HG02852 (cell line): ENCODE measurements around the gene DSTN.

Experiments used
- ATAC-seq: cut with Tn5 transposase; IDR thresholded peaks from one replicate; pipeline ENCODE4 v1.9.1; 2021; ENCODE audit warnings: mild to moderate bottlenecking, moderate library complexity; ENCODE audit not compliant: unreplicated experiment

Gene DSTN

DNA sequence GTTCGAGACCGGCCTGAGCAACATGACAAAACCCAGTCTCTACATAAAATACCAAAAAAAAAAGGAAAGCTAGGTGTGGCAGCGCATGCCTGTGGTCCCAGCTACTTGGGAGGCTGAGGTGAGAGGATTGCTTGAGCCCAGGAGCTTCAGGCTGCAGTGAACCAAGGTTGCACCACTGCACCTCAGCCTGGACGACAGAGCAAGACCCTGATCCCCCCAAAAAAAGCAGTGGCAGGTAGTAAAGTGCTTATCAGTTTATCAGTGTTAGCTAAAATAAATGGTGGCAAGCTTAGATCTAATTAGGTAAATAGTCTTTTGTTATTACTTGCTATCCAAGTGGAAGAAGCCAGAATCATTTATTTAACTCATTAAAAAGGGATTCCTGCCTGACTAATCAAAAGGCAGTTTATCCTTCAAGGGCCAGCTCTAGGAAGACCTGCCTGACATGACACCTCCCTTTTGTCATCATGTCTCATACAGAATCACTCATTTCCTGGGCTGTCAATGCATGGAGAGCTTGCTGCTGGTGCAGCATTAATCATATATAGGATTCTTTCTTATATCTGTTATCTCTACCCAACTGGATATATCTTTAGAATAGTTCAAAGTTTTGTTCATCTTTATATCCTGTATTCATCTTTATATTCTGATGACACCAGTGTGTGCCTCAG is 9.6 kb downstream of the DSTN start:
- no peak for ATAC-seq

DNA sequence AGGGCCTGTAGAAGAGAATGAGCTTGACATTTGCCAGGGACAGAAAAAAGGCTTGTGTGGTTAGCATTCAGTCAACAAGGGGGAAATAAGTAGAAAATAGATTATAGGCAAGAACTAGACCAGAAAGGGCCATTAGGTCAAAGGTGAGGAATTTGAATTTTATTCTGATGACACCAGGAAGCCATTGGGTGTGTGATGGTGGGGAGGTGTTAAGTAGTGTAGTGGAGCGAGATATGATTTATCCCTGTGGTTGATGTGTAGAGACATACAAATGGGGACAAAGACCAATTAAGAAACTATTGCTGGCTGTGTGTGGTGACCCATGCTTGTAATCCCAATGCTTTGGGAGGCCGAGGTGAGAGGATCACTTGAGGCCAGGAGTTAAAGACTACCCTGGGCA is 11.0 kb downstream of the DSTN start:
- ATAC-seq: no peak

DNA sequence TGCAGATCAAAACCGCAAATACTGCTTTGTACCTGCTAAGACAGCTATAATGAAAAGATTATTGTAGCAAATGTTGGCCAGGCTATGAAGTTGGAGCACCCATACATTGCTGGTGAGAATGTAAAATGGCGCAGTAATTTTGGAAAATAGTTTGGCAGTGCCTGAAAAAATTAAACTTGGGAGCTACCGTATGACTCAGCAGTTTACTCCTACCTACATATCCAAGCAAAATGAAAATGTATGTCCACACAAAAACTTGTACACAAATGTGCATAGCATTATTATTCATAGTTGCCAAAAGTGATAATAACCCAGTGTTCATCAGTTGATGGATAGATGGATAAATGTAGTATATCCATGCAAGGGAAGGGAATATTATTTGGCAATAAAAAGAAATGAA is 13.3 kb downstream of the DSTN start:
- ATAC-seq: no peak

DNA sequence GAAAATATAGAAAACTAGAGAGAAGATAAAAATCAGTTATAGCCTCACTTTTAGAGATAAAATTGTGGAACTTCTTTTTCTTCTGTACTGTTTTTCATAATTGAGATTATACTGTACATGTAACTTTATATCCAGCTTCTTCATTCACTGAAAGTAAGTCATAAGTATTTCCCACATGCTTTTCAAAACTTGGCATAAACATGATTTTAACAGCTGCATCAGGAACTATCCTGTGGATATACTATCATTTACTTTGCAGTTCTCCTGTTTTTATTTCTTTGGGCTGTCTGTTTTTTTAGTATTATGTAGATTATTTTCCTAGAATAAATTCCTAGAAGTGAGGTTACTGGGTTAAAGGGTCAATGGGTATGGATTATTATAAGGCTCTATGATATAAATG is 14.8 kb downstream of the DSTN start:
- no peak for ATAC-seq

DNA sequence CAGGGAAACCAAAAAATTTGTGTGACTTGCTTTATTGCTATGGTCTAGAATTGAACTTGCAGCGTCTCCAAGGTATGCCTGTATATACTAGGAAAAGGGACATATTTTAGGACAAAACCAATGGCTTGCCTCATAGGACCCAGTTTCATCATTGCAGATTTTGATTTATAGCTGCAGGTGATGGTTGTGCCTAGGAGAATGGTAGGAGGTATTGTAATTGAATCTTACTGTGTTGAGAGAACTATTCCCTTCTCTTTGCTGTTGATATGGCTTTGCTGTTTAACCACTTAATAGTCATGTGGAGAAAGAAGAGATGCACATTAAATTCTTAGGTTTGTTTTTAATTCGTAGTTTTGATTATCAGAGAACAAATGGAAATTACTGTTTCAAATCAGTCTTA is 16.4 kb downstream of the DSTN start:
- no peak for ATAC-seq

DNA sequence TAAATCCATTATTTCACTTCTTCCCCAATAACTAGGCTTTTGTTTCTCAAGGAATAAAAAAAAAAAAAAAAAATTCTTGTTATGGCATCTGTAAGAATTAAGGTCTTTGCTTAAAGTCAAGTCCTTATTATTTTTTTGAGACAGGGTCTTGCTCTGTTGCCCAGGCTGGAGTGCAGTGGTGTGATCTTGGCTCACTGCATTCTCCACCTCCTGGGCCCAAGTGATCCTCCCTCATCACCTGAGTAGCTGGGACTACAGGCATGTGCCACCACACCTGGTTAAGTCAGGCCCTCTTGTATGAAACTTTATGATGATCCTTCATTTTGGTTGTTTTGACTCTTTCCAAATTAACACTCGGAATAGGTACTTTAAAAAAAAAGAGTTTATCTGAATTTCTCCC is 17.3 kb downstream of the DSTN start:
- no peak for ATAC-seq

DNA sequence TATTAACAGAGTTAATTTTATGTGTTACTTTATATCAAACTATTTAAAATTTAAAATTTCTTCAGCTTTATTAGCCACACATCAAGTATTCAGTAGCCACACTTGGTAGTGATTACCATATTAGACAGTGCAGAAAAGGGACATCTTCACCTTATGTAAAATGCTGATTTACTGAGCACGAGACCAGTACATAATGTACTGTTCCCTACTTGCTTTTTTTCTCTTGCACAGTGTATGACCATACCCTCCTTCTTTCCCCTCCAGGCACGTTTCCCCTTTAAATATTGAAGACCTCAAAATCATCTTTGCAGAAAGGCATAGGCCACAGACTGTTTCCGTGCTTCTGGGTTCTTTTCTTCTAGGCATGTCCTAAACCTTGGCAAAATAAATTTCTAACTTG is 17.9 kb downstream of the DSTN start:
- ATAC-seq: no peak

DNA sequence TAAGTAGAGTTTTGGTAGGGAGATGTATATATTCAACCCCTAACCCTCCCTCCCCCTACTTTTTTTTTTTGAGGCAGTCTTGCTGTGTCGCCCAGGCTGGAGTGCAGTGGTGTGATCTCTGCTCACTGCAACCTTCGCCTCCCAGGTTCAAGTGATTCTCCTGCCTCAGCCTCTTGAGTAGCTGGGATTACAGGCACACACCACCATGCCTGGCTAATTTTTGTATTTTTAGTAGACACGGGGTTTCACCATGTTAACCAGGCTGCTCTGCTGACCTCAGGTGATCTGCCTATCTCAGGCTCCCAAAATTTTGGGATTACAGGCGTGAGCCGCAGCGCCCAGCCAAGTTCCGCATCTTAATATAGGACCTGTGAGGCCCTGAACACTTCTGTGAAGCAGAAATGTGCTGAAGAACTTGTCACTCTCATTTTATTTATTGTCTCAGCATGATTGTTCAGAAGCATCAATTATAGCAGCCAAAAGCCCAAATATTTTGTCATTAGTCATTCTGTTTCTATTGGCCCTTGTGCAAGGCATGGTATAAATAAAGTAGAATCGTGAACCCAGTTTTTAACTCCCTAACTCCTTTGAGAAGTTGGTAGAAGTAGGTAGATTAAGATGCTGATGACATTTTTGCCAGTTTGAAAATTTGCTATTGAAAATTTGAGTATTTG is 19.4 kb downstream of the DSTN start:
- ATAC-seq: no peak

DNA sequence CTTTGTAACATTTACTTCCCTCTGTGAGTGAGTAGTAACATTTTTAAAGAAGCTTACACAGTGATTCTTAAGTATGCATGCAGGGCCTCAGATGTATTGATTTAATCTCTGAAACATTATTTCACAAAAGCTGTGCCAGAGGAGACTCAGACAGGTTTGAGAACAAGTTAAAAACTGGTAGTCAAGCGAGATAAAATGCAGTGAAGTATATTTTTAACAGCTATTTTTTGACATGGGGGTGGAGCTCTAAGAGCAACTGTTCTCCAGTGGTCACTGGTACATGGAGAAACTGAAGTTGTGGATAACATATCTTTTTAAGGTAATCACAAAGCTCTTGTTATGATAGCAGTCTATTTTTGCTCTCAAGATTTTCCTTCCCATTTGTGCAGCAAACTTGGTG is 20.4 kb downstream of the DSTN start:
- no peak for ATAC-seq

DNA sequence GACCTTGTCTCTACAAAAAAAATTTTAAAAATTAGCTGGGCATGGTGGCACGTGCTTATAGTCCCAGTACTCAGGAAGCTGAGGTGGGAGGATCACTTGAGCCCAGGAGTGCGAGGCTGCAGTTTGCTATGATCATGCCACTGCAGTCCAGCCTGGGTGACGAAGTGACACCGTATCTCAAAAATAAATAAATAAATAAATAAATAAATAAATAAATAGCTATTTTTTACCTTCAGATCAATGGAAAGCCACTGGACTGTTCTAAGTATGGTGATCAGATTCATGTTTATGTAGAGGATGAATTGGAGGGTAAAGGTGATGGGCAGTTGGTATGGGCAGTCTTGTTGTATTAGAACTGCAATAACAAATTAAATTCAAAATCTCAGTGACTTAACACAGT is 24.0 kb downstream of the DSTN start:
- no peak for ATAC-seq

DNA sequence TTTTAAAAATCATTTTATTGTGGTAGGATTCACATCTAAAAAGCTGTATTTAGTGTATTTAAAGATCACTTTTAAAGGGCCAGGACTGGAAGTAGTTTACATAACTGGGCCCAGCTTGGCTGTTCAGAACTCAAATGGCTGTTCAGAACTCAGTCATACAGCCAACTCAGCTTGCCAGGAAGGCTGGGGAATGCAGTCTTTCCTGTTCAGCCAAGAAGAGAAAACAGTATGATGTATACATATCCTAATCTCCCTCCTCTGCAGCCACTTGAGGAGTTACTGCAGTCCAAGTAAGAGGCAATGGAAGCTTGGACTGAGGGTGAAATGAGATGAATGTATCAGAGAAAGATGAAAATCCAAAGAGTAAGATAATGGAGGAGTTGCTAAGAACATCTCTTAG is 24.6 kb downstream of the DSTN start:
- no peak for ATAC-seq

DNA sequence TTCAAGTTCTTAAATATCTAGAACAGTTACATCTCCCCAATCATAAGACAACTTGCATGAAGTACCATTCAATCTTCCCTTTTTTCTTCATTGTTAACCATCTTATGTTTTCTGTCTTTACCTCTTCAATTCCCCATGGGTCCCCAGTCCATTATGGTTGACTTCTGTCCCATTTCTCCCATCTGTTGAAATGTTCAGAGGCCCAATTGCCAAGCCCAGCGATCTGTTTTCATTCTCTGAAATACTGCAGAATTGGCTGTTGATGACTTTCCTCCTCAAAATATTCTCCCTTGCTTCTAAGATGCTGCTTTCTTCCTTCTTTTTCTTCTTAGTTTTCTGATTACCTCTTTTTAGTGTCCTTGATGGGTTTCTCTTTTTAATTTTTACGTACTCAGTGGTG is 26.0 kb downstream of the DSTN start:
- no peak for ATAC-seq

DNA sequence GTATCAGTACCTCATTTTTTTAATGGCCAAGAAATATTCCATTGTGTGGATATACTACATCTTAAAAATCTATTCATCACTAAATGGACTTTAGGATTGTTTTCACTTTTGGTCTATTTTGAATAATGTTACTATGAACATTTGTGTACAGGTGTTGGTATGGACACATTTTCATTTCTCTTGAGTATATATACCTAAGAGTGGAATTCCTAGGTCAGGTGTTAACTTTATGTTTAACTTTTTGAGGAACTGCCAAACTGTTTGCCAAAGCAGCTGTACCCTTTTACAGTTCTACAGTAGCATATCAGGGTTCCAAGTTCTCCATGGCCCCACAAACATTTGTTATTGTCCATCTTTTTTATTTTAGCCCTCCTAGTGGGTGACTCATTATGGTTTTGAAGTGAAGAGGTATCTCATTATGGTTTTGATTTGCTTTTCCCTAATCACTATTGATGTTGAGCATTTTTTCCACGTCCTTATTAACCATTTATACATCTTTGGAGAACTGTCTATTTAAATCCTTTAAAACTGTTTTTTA is 28.2 kb downstream of the DSTN start:
- ATAC-seq: no peak

DNA sequence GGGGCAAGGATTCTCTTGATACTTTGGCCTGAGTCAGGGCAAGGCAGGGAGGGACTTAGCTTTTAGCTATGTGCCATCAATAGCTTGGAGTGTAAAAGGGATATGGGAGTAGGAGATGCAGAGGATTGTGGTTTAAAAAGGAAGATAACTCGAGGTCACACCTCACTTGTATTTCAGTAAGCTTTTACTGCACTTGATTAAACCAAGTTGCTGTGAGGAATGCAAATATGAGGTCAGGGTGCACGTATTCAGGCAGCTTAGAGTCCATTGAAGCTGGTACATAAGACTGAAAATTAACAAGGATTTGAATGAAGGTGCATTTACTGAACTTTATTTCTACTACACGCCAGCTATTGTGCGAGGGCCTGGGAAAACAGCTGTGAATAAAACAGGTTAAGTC is 32.1 kb downstream of the DSTN start:
- ATAC-seq: no peak

DNA sequence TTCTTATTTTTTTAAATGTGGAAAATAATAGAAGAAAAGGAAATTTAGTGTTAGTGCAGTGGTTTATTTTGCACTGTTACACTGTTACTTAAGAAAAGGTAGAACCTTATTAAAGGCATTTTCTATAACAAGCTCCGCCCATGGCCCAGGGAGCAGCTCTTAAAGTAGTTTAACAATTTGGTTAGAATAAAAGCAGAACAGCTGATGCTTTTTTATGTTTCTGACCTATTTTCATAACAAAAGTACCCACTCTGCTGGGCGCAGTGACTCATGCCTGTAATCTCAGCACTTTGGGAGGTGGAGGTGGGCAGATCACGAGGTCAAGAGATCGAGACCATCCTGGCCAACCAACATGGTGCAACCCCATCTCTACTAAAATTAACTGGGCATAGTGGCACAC is 32.6 kb downstream of the DSTN start:
- no peak for ATAC-seq

DNA sequence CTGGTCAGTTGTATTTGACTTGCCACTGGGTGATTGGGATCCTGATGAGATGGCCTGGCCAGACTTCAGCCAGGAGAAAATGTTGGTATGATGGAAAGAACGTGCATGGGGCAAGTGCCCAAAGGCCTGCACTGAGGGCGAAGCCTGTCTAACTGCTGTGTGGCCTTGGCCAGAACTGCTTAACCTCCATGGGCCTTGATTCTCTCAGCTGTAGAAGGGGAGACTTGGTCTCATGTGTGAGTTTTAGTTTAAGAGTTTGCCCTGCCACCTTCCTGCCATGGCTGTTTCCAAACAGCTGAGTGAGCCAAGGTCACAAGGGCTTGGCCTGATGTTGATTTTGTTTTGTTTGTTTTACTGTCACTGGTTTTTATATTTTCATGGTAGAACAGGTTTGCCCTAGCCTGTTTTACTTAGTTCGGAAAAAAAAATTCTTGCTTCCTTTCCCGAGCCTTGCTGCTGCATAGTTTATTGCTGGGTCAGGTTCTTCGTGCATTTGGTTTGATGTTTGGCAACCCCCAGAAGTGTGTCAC is 35.3 kb downstream of the DSTN start:
- no peak for ATAC-seq

DNA sequence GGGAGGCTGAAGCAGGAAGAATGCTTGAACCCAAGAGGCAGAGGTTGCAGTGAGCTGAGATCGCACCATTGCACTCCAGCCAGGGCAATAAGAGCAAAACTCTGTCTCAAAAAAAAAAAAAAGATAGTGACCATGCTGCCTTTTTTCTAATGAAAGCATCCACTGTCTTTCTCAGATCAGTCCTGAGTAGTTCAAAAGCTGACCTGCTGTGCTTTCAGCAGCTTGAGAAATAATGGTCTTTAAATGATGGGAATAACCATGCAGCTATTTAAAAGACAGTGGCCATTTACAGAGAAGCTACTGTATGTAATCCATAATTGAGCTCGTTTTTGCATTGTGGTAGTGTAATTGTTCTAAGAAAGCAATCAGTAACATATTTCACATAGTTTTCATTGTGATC is 36.1 kb downstream of the DSTN start:
- no peak for ATAC-seq

DNA sequence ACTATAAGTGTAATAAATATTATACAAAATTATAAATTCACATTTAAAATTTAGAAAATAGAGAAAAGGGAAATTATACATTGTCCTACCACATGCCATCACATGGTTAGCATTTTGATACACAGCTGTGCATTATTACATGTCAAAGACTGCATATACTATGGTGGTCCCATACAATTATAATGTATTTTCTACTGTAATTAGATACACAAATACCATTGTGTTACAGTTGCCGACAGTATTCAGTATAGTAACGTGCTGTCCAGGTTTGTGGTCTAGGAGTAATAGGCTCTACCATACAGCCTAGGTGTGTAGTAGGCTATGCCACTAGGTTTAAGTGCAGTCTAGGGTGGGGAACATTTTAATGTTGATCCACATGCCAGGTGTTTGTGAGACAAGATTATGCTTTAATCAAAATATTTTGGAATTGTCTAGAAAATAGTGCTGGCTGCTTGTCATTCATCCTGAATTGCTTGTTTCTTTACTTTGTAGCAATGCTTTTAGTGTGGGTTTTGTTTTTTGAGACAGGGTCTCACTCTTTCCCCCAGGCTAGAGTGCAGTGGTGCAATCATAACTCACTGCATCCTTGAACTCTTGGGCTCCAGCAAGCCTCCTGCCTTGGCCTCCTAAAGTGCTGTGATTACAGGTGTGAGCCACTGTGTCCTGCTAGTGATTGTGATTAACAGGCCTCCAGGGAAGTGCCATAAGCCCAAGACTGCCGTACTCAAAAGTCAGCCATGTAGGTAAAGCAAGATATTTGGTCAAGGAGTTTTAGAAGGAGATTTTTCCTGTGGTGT is 39.0 kb downstream of the DSTN start:
- ATAC-seq: no peak

DNA sequence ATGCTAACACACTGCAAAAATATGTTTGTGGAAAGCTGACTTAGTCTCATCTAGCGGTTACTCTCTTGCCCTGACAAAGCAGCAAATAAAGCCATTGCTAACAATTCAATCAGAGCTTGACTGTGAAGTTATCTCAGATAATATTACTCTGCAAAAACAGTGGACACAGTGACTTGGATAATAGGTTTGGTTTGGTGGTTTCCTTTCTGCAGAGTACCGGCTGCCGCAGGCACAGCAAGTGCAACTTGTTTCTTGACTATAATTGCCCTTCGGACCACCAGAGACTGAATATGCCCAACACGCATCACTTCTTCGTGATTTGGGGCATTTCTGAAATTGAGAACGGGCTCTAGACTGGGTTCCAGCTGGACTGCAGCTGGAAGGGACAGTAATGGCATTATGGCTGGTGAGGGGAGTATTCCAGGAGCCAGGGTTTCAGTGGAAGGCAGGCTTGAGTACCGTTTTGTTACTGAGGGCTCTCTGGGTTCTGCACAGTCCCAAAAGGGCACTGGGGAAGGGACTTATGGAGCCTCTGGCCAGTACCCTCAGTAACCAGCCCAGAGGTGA is 40.0 kb downstream of the DSTN start:
- no peak for ATAC-seq

DNA sequence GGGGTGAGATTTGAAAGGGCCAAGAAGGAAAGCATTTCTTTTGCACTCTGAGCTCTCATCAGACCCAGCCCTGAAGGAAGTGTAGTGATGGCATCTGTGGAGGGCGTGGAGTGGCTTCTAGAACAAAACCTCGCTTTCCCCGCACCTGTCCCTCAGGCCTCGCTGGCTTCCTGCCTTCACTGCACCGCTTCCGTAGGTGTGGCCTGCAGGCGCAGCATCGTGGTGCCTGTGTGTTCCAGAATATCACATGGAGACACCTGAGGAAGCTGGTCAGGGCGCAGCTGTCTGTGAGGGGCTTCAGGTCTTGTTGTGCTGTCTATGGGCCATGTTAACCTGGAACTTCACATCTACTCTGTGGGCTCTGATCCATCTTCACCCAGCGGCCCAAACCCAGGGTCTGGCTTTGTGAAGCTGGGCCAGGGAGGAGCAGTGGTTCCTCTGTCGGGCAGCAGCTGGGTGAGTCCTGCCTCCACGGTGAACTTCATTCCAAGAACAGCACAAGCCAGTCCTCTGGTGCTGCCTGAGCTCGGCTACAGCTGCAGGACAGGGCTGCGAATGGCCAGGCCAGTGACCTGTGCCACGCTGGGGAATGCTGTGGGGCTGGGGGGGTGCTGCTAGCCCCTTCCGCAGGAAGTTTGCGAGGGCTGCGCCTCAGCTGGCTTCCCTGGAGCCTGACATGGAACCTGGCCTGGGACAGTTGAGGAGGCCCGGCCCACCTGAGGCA is 40.9 kb downstream of the DSTN start:
- ATAC-seq: no peak

DNA sequence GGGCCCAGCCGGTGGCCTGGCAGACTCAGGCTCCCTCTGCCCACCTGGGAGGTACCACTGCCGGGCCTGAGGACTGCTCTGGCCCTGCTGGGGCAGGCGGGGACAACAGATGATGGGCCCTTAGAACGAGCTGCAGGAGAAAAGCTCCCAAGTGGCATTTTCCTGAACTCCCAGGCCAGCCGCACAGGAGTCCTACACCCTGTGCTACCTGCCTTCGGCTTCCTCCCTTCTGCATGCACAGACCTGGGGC is 41.3 kb downstream of the DSTN start:
- ATAC-seq: no peak
